Measurements from ENCODE around the gene ATP8A1. TPM values are rescaled to one million over a fixed set of nuclear protein-coding genes. Genes with fewer than 3 reads are reported as not detected.

The ATP8A1 gene
- total RNA-seq, 1 experiment from 2014 or later: 0.80 TPM

- H3K4me1 ChIP-seq (ENCODE audit: control insufficient read depth, insufficient read depth, low read length): no peaks in the 10 kb centered on the region
- H3K4me3 ChIP-seq (ENCODE audit: low read depth in 2 of 2, low read length in 2 of 2): no peak overlapping the region
- BruUV-seq (replicated peaks): no TSS peak
- no peak overlapping the region for H3K27ac ChIP-seq (ENCODE audit: low read length)
- DNase-seq (ENCODE audit: low read depth, low spot score) (no peak), ATAC-seq (no peak)
- CTCF ChIA-PET: no interaction called here
- peaks cover 3% of the 10 kb centered on the region; the same call in 1 of the 2 replicates for H3K27me3 ChIP-seq (ENCODE audit: control insufficient read depth, insufficient read depth, low read length)
- H3K9me3 ChIP-seq (ENCODE audit: control insufficient read depth, insufficient read depth, low read depth, low read length): no peaks in the 10 kb centered on the region
- TF ChIP-seq CTCF (IDR thresholded peaks at IDR 0.05): no peak
- TF ChIP-seq SIN3A (IDR thresholded peaks at IDR 0.05; ENCODE audit: borderline replicate concordance, insufficient read depth, low read depth, low read length): no peak
- intact Hi-C loops (cut with micrococcal nuclease; ENCODE audit: unreplicated experiment): no loop called here
- in situ Hi-C loops (cut with HindIII; ENCODE audit: low pct_unique_long_range_greater_than_20kb, low sequenced_read_pairs): no loop called here
- POLR2A ChIA-PET: no interaction called here
- no peaks in the 10 kb centered on the region for H3K36me3 ChIP-seq (ENCODE audit: control insufficient read depth, insufficient read depth, low read length)
Observed at GRCh38 chr4:42480717-42481116, 176.2 kb downstream of the ATP8A1 start.

GRCh38 chr4:42480281-42480680, 176.6 kb downstream of the ATP8A1 start:
- DNase-seq (ENCODE audit: low read depth, low spot score) (no peak), ATAC-seq (no peak)
- Histone ChIP-seq H3K27ac (ENCODE audit: low read length) (no peak overlapping the region), H3K27me3 (ENCODE audit: control insufficient read depth, insufficient read depth, low read length) (peaks cover 3% of the 10 kb centered on the region; the same call in 1 of the 2 replicates), H3K4me3 (ENCODE audit: low read depth in 2 of 2, low read length in 2 of 2) (no peak overlapping the region), H3K9me3 (ENCODE audit: control insufficient read depth, insufficient read depth, low read depth, low read length) (no peaks in the 10 kb centered on the region), H3K36me3 (ENCODE audit: control insufficient read depth, insufficient read depth, low read length) (no peaks in the 10 kb centered on the region), H3K4me1 (ENCODE audit: control insufficient read depth, insufficient read depth, low read length) (no peaks in the 10 kb centered on the region)
- ChIA-PET CTCF (no interaction called here), POLR2A (no interaction called here)
- no TSS peak for BruUV-seq (replicated peaks)
- in situ Hi-C loops (cut with HindIII; ENCODE audit: low pct_unique_long_range_greater_than_20kb, low sequenced_read_pairs) (no loop called here), intact Hi-C loops (cut with micrococcal nuclease; ENCODE audit: unreplicated experiment) (no loop called here)
- TF ChIP-seq TCF7L2 (IDR thresholded peaks at IDR 0.05; ENCODE audit: low read depth, low read length) (no peak), CTCF (IDR thresholded peaks at IDR 0.05) (no peak)

GRCh38 chr4:42478946-42479345, 178.0 kb downstream of the ATP8A1 start:
- ATAC-seq (no peak), DNase-seq (ENCODE audit: low read depth, low spot score) (no peak)
- CTCF ChIA-PET: no interaction called here
- intact Hi-C loops (cut with micrococcal nuclease; ENCODE audit: unreplicated experiment): no loop called here
- H3K36me3 ChIP-seq (ENCODE audit: control insufficient read depth, insufficient read depth, low read length): no peaks in the 10 kb centered on the region
- POLR2A ChIA-PET: no interaction called here
- no peak overlapping the region for H3K27ac ChIP-seq (ENCODE audit: low read length)
- TF ChIP-seq REST (IDR thresholded peaks at IDR 0.05; ENCODE audit: insufficient read depth in 1 of 2, low read depth in 2 of 2, low read length in 1 of 2) (no peak), TCF7L2 (IDR thresholded peaks at IDR 0.05; ENCODE audit: low read depth, low read length) (no peak), CTCF (IDR thresholded peaks at IDR 0.05) (no peak), POLR2AphosphoS5 (IDR thresholded peaks at IDR 0.05; ENCODE audit: low read depth, low read length) (no peak), SIN3A (IDR thresholded peaks at IDR 0.05; ENCODE audit: borderline replicate concordance, insufficient read depth, low read depth, low read length) (no peak)
- no peak overlapping the region for H3K4me3 ChIP-seq (ENCODE audit: low read depth in 2 of 2, low read length in 2 of 2)
- H3K9me3 ChIP-seq (ENCODE audit: control insufficient read depth, insufficient read depth, low read depth, low read length): no peaks in the 10 kb centered on the region
- no peaks in the 10 kb centered on the region for H3K4me1 ChIP-seq (ENCODE audit: control insufficient read depth, insufficient read depth, low read length)
- BruUV-seq (replicated peaks): no TSS peak
- in situ Hi-C loops (cut with HindIII; ENCODE audit: low pct_unique_long_range_greater_than_20kb, low sequenced_read_pairs): no loop called here
- no peaks in the 10 kb centered on the region for H3K27me3 ChIP-seq (ENCODE audit: control insufficient read depth, insufficient read depth, low read length)
